ENCODE data around the gene GAS2. TPM values are rescaled to one million over a fixed set of nuclear protein-coding genes. Genes with fewer than 3 reads are reported as not detected.

The GAS2 gene
- total and polyA plus RNA-seq, 2 donors from 2014 or later, result 4.5 to 6.8 TPM

DNA sequence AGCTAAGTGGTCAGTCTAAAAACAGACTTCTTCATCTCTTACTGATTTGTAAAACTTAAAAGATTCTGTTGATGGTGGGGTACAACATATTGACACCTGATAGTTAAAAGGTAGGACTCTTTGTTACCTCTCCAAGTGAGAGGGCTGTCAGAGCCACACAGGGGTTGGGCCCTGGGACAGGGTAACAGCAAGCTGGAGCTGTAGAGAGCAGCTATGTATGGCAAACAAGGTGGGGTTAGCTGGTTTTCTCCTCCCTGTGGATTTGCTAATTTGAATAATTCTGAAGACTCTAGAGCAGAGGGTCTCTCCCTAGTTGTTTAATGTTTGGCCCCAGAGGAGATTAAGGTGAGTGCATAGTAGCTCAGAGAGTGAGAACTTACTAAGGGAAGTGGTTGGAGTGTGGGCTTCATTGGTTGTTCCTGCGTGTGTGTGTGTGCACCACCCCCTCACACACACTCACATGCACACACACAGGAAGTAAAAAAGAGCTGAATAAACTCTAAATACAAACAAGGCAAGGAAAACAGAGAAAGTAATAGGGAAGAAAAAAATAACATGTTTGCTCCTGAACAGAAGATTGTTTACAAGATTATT is 9.2 kb upstream of the GAS2 start:
- H3K9me3 ChIP-seq (ENCODE audit: control insufficient read depth in 2 of 3, insufficient read depth in 1 of 3, low read length in 3 of 3), result no peaks in the 10 kb centered on the region
- no peaks in the 10 kb centered on the region for H3K4me1 ChIP-seq (ENCODE audit: control insufficient read depth in 2 of 3, insufficient read depth in 2 of 3, low read depth in 1 of 3, low read length in 3 of 3)
- no peaks in the 10 kb centered on the region for H3K27me3 ChIP-seq (ENCODE audit: control insufficient read depth, insufficient read depth, low read length)
- H3K4me3 ChIP-seq (ENCODE audit: low read length in 3 of 3), result no peak overlapping the region
- no peak overlapping the region for H3K9ac ChIP-seq (ENCODE audit: low read length in 3 of 3)
- no peaks in the 10 kb centered on the region for H3K36me3 ChIP-seq (ENCODE audit: control insufficient read depth in 2 of 3, insufficient read depth in 3 of 3, low read length in 3 of 3)
- TF ChIP-seq, protein P1, sequence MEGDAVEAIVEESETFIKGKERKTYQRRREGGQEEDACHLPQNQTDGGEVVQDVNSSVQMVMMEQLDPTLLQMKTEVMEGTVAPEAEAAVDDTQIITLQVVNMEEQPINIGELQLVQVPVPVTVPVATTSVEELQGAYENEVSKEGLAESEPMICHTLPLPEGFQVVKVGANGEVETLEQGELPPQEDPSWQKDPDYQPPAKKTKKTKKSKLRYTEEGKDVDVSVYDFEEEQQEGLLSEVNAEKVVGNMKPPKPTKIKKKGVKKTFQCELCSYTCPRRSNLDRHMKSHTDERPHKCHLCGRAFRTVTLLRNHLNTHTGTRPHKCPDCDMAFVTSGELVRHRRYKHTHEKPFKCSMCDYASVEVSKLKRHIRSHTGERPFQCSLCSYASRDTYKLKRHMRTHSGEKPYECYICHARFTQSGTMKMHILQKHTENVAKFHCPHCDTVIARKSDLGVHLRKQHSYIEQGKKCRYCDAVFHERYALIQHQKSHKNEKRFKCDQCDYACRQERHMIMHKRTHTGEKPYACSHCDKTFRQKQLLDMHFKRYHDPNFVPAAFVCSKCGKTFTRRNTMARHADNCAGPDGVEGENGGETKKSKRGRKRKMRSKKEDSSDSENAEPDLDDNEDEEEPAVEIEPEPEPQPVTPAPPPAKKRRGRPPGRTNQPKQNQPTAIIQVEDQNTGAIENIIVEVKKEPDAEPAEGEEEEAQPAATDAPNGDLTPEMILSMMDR (IDR thresholded peaks at IDR 0.05; ENCODE audit: borderline replicate concordance, extremely low read depth, insufficient read depth), result no peak
- FAIRE-seq, result no peak
- intact Hi-C loops (cut with DNase I), result no loop called here
- no peak overlapping the region for H3K27ac ChIP-seq (ENCODE audit: low read depth in 2 of 2, low read length in 2 of 2)
- DNase-seq, result no peak

DNA sequence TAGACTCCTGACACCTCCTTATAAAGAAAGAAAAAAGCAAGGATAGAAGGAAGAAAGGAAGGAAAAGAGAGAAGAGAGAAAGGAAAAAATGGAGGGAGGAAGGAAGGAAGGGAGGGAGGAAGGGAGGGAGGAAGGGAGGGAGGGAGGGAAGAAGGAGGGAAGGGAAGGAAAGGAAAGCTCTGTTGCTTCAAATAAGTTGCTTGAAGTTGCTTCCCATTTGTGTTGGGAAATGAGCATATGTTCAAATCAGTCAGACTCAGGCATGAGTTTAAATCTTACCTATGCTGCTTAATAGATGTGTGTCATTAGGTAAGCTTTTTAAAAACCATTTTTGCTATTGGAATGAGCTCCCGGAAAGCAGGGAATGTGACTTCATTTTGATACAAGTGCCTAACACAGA is 6.6 kb upstream of the GAS2 start:
- Histone ChIP-seq H3K36me3 (ENCODE audit: control insufficient read depth in 2 of 3, insufficient read depth in 3 of 3, low read length in 3 of 3) (no peaks in the 10 kb centered on the region), H3K27me3 (ENCODE audit: control insufficient read depth, insufficient read depth, low read length) (no peaks in the 10 kb centered on the region), H3K27ac (ENCODE audit: low read depth in 2 of 2, low read length in 2 of 2) (no peak overlapping the region), H3K9ac (ENCODE audit: low read length in 3 of 3) (no peak overlapping the region), H3K9me3 (ENCODE audit: control insufficient read depth in 2 of 3, insufficient read depth in 1 of 3, low read length in 3 of 3) (no peaks in the 10 kb centered on the region), H3K4me1 (ENCODE audit: control insufficient read depth in 2 of 3, insufficient read depth in 2 of 3, low read depth in 1 of 3, low read length in 3 of 3) (no peaks in the 10 kb centered on the region), H3K4me3 (ENCODE audit: low read length in 3 of 3) (no peak overlapping the region)
- DNase-seq (no peak), FAIRE-seq (no peak)
- intact Hi-C loops (cut with DNase I), result no loop called here
- TF ChIP-seq, protein P1 (IDR thresholded peaks at IDR 0.05; ENCODE audit: borderline replicate concordance, extremely low read depth, insufficient read depth), result no peak

DNA sequence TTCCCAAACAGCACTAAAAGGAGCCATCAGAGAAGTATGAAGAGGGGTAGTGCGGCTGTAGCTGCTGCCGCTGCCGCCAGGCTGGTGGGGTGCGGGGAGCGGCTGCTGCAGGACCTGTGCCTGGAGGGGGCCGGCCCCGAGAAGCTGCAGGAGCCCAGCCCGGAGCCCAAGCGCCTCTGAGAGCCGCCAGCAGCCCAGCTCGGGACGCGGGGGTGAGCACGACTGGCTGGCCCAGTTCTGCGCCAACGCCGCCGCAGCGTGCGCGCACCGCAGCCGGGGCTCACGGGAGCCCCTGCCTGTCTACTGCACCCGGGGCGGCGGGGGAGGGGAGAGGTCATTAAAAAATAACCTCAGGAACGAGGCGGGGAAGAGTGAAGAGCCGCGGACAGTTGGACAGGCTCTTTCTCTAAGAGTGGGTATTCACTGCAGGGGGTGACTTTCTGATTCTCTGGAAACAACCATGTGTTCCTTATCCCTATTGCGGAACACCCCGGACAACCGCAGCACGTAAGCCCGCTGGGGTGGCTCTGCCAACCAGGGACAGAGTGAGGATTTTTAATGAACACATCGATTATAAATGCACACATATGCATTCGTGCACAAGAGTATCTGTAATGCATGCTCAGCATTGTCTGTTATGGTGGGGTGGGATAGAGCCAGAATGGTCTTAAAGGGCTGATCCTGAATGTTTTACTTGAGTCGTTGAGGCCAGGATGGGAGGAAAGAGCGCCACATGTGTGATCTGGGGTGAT is 453 bp downstream of the GAS2 start:
- intact Hi-C loops (cut with DNase I), result no loop called here
- Histone ChIP-seq H3K27me3 (ENCODE audit: control insufficient read depth, insufficient read depth, low read length) (no peaks in the 10 kb centered on the region), H3K36me3 (ENCODE audit: control insufficient read depth in 2 of 3, insufficient read depth in 3 of 3, low read length in 3 of 3) (no peaks in the 10 kb centered on the region), H3K27ac (ENCODE audit: low read depth in 2 of 2, low read length in 2 of 2) (no peak overlapping the region), H3K4me1 (ENCODE audit: control insufficient read depth in 2 of 3, insufficient read depth in 2 of 3, low read depth in 1 of 3, low read length in 3 of 3) (peaks cover 0 to 4% (median 4%) of the 10 kb centered on the region in 3 donors), H3K4me3 (ENCODE audit: low read length in 3 of 3) (peak overlapping the region; percentile 70 to 75 (median 75)), H3K9ac (ENCODE audit: low read length in 3 of 3) (peak overlapping the region; percentile 33 to 43 (median 38)), H3K9me3 (ENCODE audit: control insufficient read depth in 2 of 3, insufficient read depth in 1 of 3, low read length in 3 of 3) (no peaks in the 10 kb centered on the region)
- DNase-seq (peak; percentile 60 to 77 (median 73)), FAIRE-seq (no peak)
- TF ChIP-seq, protein P1 (IDR thresholded peaks at IDR 0.05; ENCODE audit: borderline replicate concordance, extremely low read depth, insufficient read depth), result no peak
